Fibroblast of the aortic adventitia (primary cell): ENCODE measurements around the gene ADD3. TPM values are rescaled to one million over a fixed set of nuclear protein-coding genes. Genes with fewer than 3 reads are reported as not detected.

ENCODE experiments used
- DNase-seq: peaks from one replicate; pipeline ENCODE4 v3.0.0-alpha.2; 2010; ENCODE audit warnings: low read depth
- H3K4me3 ChIP-seq: 2 replicates; pipeline ENCODE4 v1.5.1; 2011; ENCODE audit warnings: low read depth, mild to moderate bottlenecking, control low read depth, low read length, moderate library complexity
- CTCF ChIP-seq: IDR thresholded peaks from 2 replicates; pipeline ENCODE4 v1.5.1; 2011; ENCODE audit warnings: mild to moderate bottlenecking, low read length, control low read depth, inconsistent platforms; ENCODE audit not compliant: insufficient read depth
- total RNA-seq: library from RNA; depleted of rRNA; stranded (reverse); fragments of >200 nt; gene quantifications from 2 replicates; pipeline ENCODE4 v1.2.3, GENCODE V29; 2012; ENCODE audit warnings: low replicate concordance

ADD3 gene
- total RNA-seq, 1 donor = 524 TPM

DNA sequence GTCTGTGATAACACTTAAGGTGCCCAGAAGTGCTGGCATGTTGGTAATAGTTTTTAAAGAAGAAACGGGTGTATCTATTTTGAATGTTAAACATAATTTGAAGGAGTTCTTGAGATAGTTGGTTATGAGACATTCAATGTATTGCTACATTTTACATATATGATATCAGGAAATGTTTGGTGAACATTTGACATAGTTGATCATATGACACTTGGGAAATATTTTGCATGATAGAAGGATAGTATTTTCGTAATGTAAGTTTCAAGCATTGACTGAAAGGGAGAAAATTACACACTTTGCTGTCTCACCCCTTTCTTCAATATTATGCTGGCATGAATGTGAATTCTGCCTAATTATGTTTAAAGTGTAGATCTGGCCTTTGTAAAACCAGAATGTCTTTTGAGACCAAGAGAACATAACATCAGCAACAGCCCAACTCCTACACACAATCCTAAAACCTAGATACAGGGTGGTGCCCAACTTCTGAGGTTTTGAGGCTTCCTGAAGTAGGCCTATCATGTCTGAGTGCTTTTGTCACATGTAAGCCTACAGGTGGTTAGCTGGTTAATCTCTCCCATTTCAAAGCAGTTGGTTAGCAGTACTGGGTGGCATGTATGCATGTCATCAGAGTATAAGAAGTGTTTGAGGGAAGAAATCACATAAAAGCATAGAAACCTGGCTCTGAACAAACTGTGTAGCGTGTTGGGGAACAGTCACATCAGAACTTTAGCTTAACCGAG, 2.1 kb downstream of the ADD3 start:
- no peak for TF ChIP-seq CTCF
- no peak for DNase-seq

GRCh38 chr10:110010486-110011378, 2.9 kb downstream of the ADD3 start:
- DNase-seq = no peak
- TF ChIP-seq CTCF = no peak
- H3K4me3 ChIP-seq = peak overlapping the region; percentile 93

More for the DNA sequence above, 2.1 kb downstream of the ADD3 start:
- peak overlapping the region; percentile 93 for H3K4me3 ChIP-seq

DNA sequence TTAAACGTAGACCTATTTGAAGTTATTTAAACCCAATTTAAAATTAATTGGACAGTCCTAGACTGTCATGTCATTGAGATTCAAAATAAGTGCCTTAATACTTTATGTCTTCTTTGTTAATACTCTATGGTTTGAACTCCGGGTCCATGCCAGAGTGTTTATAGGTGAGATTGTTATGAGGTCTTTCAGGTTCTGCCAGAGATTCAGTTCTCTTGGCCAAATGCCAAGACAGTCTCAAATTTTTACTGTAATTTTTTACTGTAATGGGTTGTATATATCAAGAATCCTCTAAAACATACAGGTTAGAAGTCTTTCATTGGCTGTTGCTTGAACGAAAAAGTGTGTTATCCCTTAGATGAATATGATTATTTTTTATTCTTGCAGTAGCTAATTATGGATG, 3.9 kb downstream of the ADD3 start:
- TF ChIP-seq CTCF = no peak
- no peak for DNase-seq
- peak overlapping the region; percentile 93 for H3K4me3 ChIP-seq

- TF ChIP-seq CTCF = no peak
- peak overlapping the region; percentile 29 for H3K4me3 ChIP-seq
- DNase-seq = peak; percentile 45
These were observed 6.0 kb downstream of the ADD3 start for GRCh38 chr10:110013630-110014293.

GRCh38 chr10:110016039-110016438, 8.3 kb downstream of the ADD3 start:
- peak; percentile 47 for DNase-seq
- TF ChIP-seq CTCF = peak; percentile 36
- H3K4me3 ChIP-seq = no peak overlapping the region

DNA sequence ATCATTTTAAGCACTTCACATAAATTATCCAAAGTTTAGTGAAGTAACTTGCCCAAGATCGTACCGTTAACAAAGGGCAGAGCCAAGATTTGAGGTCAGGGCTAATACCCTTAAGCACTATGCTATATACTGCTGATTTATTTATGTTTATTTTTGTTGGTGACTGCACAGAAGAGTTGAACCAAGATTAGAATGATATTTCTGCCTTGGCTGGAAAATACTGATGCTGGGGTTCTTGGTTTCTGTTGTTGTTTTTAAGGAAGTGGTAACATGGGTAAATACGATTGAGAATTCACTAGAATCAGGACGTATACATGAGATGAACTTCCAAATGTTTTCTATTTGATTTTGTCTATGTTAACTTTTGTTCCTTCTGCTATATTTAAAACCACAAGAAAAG, 9.3 kb downstream of the ADD3 start:
- H3K4me3 ChIP-seq = no peak overlapping the region
- TF ChIP-seq CTCF = no peak
- DNase-seq = no peak
